OCI-LY7 (cell line): ENCODE results near the gene NFATC2. TPM values are rescaled to one million over a fixed set of nuclear protein-coding genes. Genes with fewer than 3 reads are reported as not detected.

Experiments
- BruUV-seq: library from RNA; stranded (reverse); fragments of 400-500 nt; replicated peaks from 2 replicates; lab custom pipeline; 2021; lab: Mats Ljungman, UMichigan
- CTCF ChIA-PET: fragments of 300-600 bp; sonication (Branson Sonifier 250); formaldehyde crosslinking; loops from one replicate; lab custom pipeline; 2022; ENCODE audit warnings: antibody characterized with exemption; ENCODE audit not compliant: unreplicated experiment; lab: Charles Lee
- POLR2A ChIA-PET: fragments of 300-600 bp; sonication (Branson Sonifier 250); formaldehyde crosslinking; loops from one replicate; lab custom pipeline; 2022; ENCODE audit warnings: antibody characterized with exemption; lab: Charles Lee
- DNase-seq: peaks from one replicate; pipeline ENCODE4 v3.0.0-alpha.2; 2015; ENCODE audit warnings: low spot score
- H2AFZ ChIP-seq: fragments of 200-600 bp; sonication (generic), shearing (Covaris generic); 2 replicates; pipeline ENCODE4 v1.6.1; 2014; ENCODE audit warnings: mild to moderate bottlenecking, antibody characterized with exemption, low read length, moderate library complexity
- H3K27ac ChIP-seq: fragments of 200-600 bp; sonication (generic); 2 replicates; pipeline ENCODE4 v1.5.1; 2014; ENCODE audit warnings: mixed run types, low read depth, mild to moderate bottlenecking, moderate library complexity, low read length, inconsistent platforms; ENCODE audit not compliant: poor library complexity, severe bottlenecking
- H3K36me3 ChIP-seq: fragments of 200-600 bp; sonication (generic); 2 replicates; pipeline ENCODE4 v1.6.1; 2014; ENCODE audit warnings: mild to moderate bottlenecking, antibody characterized with exemption, low read length, moderate library complexity, mixed read lengths; ENCODE audit not compliant: insufficient read depth
- H3K4me1 ChIP-seq: fragments of 200-600 bp; sonication (generic); 2 replicates; pipeline ENCODE4 v1.5.1; 2014; ENCODE audit warnings: mild to moderate bottlenecking, low read length; ENCODE audit not compliant: insufficient read depth, poor library complexity, severe bottlenecking
- H3K4me2 ChIP-seq: fragments of 200-600 bp; sonication (generic); 2 replicates; pipeline ENCODE4 v1.6.1; 2014; ENCODE audit warnings: mild to moderate bottlenecking, low read length
- H3K4me3 ChIP-seq: fragments of 200-600 bp; sonication (generic); 2 replicates; pipeline ENCODE4 v1.5.1; 2014; ENCODE audit warnings: mild to moderate bottlenecking, low read depth, low read length; ENCODE audit not compliant: poor library complexity, severe bottlenecking
- H3K79me2 ChIP-seq: fragments of 200-600 bp; sonication (generic); 2 replicates; pipeline ENCODE4 v1.6.1; 2016; ENCODE audit warnings: low read depth, mild to moderate bottlenecking, low read length, moderate library complexity, mixed read lengths; ENCODE audit not compliant: insufficient read depth
- H3K9me2 ChIP-seq: fragments of 200-600 bp; sonication (generic); 2 replicates; pipeline ENCODE4 v1.6.1; 2016; ENCODE audit warnings: mild to moderate bottlenecking, low read length, mixed read lengths; ENCODE audit not compliant: insufficient read depth
- H3K9me3 ChIP-seq: fragments of 200-600 bp; sonication (generic); 2 replicates; pipeline ENCODE4 v1.6.1; 2014; ENCODE audit warnings: mild to moderate bottlenecking, mixed run types, low read length, mixed read lengths
- H4K20me1 ChIP-seq: fragments of 200-600 bp; sonication (generic); 2 replicates; pipeline ENCODE4 v1.6.1; 2014; ENCODE audit warnings: mild to moderate bottlenecking, antibody characterized with exemption, low read length, moderate library complexity, mixed read lengths; ENCODE audit not compliant: insufficient read depth
- EZH2phosphoT487 ChIP-seq: fragments of 200-600 bp; sonication (generic); IDR thresholded peaks from 2 replicates; pipeline ENCODE4 v1.6.1; 2018; ENCODE audit warnings: low read depth, borderline replicate concordance, mild to moderate bottlenecking, mixed run types, antibody characterized with exemption, low read length, moderate library complexity, mixed read lengths
- intact Hi-C: fragments of 100-400 bp; cut with micrococcal nuclease; formaldehyde crosslinking; loops from one replicate; pipeline ENCODE4 v1.10.0; 2022; ENCODE audit not compliant: unreplicated experiment
- total RNA-seq, 2 experiments: library from RNA; depleted of rRNA in 1 of 2; stranded (reverse); fragments of >200 nt in 1 of 2; shearing (Covaris generic) in 1 of 2; gene quantifications; 2 replicates each; pipeline ENCODE4 v1.2.3, GENCODE V29; 2014 to 2022
- TF ChIP-seq, protein P1 (sequence below): fragments of 200-600 bp; sonication (generic); conservative IDR thresholded peaks from 2 replicates; pipeline ENCODE4 v1.5.1; 2014; ENCODE audit warnings: mild to moderate bottlenecking, antibody characterized with exemption, low read length, moderate library complexity, mixed read lengths

The NFATC2 gene
- total RNA-seq, 2 experiments from 2014 or later = 12.5 to 43.8 TPM

DNA sequence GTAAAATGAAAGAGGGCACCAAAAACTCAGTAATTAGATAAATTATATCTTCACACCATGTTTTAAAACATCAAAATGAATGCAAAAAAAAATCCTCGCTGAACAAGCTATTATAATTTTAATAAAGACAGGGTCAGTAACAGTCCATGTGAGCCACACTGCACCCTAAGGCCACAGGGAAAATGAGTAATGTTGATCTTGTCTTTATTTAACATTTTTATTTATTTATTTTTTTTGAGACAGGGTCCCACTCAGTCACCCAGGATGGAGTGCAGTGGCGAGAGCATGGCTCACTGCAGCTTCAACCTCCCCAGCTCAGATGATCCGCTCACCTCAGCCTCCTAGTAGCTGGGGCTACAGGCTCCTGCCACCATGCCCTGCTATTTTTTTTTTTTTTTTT, 8.7 kb upstream of the NFATC2 start:
- no peak overlapping the region for H3K27ac ChIP-seq
- peaks cover 9% of the 10 kb centered on the region for H3K4me1 ChIP-seq
- DNase-seq = no peak
- H4K20me1 ChIP-seq = no peaks in the 10 kb centered on the region
- H3K79me2 ChIP-seq = no peaks in the 10 kb centered on the region
- CTCF ChIA-PET = no interaction called here
- no peak overlapping the region for H3K4me2 ChIP-seq
- H3K9me3 ChIP-seq = no peaks in the 10 kb centered on the region
- H3K4me3 ChIP-seq = no peak overlapping the region
- H2AFZ ChIP-seq = no peak overlapping the region
- intact Hi-C loops = no loop called here
- H3K36me3 ChIP-seq = no peaks in the 10 kb centered on the region
- no TSS peak for BruUV-seq
- POLR2A ChIA-PET = interaction anchor here (0.7 to 0.9 kb wide), 3 partner anchors 16 to 61 kb away, joined by 5 to 9 read pairs (median 6); no protein-coding TSS in a partner anchor
- TF ChIP-seq, protein P1, sequence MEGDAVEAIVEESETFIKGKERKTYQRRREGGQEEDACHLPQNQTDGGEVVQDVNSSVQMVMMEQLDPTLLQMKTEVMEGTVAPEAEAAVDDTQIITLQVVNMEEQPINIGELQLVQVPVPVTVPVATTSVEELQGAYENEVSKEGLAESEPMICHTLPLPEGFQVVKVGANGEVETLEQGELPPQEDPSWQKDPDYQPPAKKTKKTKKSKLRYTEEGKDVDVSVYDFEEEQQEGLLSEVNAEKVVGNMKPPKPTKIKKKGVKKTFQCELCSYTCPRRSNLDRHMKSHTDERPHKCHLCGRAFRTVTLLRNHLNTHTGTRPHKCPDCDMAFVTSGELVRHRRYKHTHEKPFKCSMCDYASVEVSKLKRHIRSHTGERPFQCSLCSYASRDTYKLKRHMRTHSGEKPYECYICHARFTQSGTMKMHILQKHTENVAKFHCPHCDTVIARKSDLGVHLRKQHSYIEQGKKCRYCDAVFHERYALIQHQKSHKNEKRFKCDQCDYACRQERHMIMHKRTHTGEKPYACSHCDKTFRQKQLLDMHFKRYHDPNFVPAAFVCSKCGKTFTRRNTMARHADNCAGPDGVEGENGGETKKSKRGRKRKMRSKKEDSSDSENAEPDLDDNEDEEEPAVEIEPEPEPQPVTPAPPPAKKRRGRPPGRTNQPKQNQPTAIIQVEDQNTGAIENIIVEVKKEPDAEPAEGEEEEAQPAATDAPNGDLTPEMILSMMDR = no peak
- TF ChIP-seq EZH2phosphoT487 = no peak
- no peaks in the 10 kb centered on the region for H3K9me2 ChIP-seq

DNA sequence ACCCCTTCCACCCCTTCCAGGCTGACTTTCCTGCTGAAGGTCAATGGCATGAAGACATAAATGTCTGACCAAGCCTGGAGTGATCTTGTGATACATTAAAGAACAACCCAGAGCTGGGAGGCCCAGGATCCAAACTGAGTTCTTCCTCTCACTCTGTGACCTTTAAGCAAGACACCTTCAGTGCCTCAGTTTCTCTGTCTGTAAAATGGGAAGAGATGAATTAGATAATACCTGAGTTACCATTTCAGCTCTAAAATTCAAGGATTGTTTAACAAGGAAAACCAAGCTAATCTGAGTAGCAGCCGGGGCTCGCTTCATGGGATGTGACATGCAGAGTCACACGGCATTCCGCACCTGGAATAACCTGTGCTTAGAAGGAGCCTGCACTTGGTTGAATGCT, 7.0 kb upstream of the NFATC2 start:
- CTCF ChIA-PET = no interaction called here

DNA sequence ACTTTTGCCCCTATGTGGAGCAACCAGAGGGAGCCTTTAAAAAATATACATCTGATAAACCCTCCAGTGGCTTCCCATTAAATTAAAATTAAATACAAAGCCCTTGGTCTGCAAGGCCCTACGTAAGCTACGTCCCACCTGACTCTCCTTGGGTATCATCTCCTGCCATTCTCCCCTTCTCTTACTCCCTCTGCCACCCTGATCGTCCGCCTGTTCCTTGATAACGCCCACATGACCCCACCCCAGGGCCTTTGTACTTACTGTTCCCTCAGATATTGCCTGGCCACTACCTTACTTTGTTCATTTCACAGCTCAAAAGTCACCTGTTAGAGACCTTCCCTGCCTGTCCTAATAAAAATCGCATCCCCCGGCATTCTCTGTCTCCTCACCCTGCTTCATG, 5.4 kb upstream of the NFATC2 start:
- Histone ChIP-seq H3K79me2 (no peaks in the 10 kb centered on the region), H3K9me2 (no peaks in the 10 kb centered on the region), H3K9me3 (no peaks in the 10 kb centered on the region), H3K27ac (no peak overlapping the region), H3K36me3 (no peaks in the 10 kb centered on the region), H4K20me1 (no peaks in the 10 kb centered on the region), H3K4me2 (no peak overlapping the region), H2AFZ (no peak overlapping the region), H3K4me3 (no peak overlapping the region), H3K4me1 (peaks cover 8% of the 10 kb centered on the region)
- BruUV-seq = no TSS peak
- ChIA-PET CTCF (no interaction called here), POLR2A (interaction anchor here (0.5 to 1.5 kb wide), 3 partner anchors 23 to 615 kb away, joined by 3 to 6 read pairs (median 3); no protein-coding TSS in a partner anchor)
- no peak for DNase-seq
- intact Hi-C loops = no loop called here
- no peak for TF ChIP-seq EZH2phosphoT487
- TF ChIP-seq, protein P1 = no peak

More for the DNA sequence above, 7.0 kb upstream of the NFATC2 start:
- no TSS peak for BruUV-seq
- Histone ChIP-seq H4K20me1 (no peaks in the 10 kb centered on the region), H3K27ac (no peak overlapping the region), H3K4me2 (no peak overlapping the region), H3K9me2 (no peaks in the 10 kb centered on the region), H3K9me3 (no peaks in the 10 kb centered on the region), H3K36me3 (no peaks in the 10 kb centered on the region), H2AFZ (no peak overlapping the region), H3K79me2 (no peaks in the 10 kb centered on the region), H3K4me3 (no peak overlapping the region), H3K4me1 (peaks cover 5% of the 10 kb centered on the region)
- no peak for TF ChIP-seq EZH2phosphoT487
- TF ChIP-seq, protein P1 = no peak
- intact Hi-C loops = no loop called here
- no peak for DNase-seq
- POLR2A ChIA-PET = interaction anchor here (0.5 kb wide), 1 partner anchor 1069 kb away, joined by 3 read pairs; no protein-coding TSS in a partner anchor
